Spleen (tissue), 7 donors: ENCODE results near the gene BLZF1.

Experiments used
- CTCF ChIP-seq, 11 experiments: fragments of 200-600 bp in 7 of 11; fragments of 450-650 bp in 4 of 11; sonication (generic) in 4 of 11; IDR thresholded peaks in 8 of 11; conservative IDR thresholded peaks in 3 of 11; 1 replicate in 7 of 11; 2 replicates in 4 of 11; pipeline versions ENCODE4 v1.4.0 to v1.8.0; 2016 to 2021; ENCODE audit warnings: antibody characterized with exemption in 11 of 11, inconsistent platforms in 4 of 11, mild to moderate bottlenecking in 1 of 11
- POLR2A ChIP-seq, 3 donors: fragments of 450-650 bp; IDR thresholded peaks; one replicate each; pipeline ENCODE4 v1.5.1; 2017; ENCODE audit warnings: antibody characterized with exemption in 3 of 3, mild to moderate bottlenecking in 1 of 3
- POLR2AphosphoS5 ChIP-seq, 3 donors: sonication (generic); formaldehyde crosslinking; IDR thresholded peaks; one replicate each; pipeline ENCODE4 v1.5.1; 2017; ENCODE audit warnings: antibody characterized with exemption in 3 of 3
- donor health status: DM: no; HTN: no; CAD: no; lungs with moderate emphysema.
- donor health status: DM: no; HTN: no; CAD: no.
- donor health status: DM: no; HTN: no; CAD: no.

- no peak for TF ChIP-seq CTCF (IDR thresholded peaks at IDR 0.05 in 8 of 11, conservative IDR thresholded peaks at IDR 0.05 in 3 of 11)
- TF ChIP-seq POLR2AphosphoS5 (IDR thresholded peaks at IDR 0.05) = no peak
- TF ChIP-seq POLR2A (IDR thresholded peaks at IDR 0.05) = no peak
These were observed 19.4 kb downstream of the BLZF1 start for GRCh38 chr1:169387399-169387798.
